ENCODE results near the gene MYG1.

DNA sequence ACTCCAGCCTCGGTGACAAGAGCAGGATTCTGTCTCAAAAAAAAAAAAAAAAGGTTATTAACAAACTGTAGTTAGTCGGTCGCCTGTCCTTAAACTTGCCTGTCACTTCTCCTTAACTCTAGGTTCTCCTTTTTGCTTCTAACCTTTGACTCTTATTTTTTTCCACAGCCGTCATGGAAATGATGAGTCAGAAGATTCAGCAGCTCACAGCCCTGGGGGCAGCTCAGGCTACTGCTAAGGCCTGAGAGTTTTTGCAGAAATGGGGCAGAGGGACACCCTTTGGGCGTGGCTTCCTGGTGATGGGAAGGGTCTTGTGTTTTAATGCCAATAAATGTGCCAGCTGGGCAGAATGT is 418 bp upstream of the MYG1 start:
- TF ChIP-seq, protein P1, sequence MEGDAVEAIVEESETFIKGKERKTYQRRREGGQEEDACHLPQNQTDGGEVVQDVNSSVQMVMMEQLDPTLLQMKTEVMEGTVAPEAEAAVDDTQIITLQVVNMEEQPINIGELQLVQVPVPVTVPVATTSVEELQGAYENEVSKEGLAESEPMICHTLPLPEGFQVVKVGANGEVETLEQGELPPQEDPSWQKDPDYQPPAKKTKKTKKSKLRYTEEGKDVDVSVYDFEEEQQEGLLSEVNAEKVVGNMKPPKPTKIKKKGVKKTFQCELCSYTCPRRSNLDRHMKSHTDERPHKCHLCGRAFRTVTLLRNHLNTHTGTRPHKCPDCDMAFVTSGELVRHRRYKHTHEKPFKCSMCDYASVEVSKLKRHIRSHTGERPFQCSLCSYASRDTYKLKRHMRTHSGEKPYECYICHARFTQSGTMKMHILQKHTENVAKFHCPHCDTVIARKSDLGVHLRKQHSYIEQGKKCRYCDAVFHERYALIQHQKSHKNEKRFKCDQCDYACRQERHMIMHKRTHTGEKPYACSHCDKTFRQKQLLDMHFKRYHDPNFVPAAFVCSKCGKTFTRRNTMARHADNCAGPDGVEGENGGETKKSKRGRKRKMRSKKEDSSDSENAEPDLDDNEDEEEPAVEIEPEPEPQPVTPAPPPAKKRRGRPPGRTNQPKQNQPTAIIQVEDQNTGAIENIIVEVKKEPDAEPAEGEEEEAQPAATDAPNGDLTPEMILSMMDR (IDR thresholded peaks at IDR 0.05), result no peak
- no peak for TF ChIP-seq EZH2 (IDR thresholded peaks at IDR 0.05)

Measured in neural progenitor cell (in vitro differentiated cells).